Sciatic nerve (tissue), 2 donors: ENCODE results near the gene EXOC3. TPM values are rescaled to one million over a fixed set of nuclear protein-coding genes. Genes with fewer than 3 reads are reported as not detected.
A peak's percentile ranks its signal among the peaks of the same experiment; 100 is the strongest.
"Not testable (repeated sequence)": the region's sequence is repeated elsewhere in the genome, so short reads cannot be mapped to it uniquely, and the experiment has no call there.

ENCODE experiments used
- ATAC-seq: fragments of 200-7000 bp; cut with Tn5 transposase; one replicate; pipeline ENCODE4 v1.9.1; 2020; ENCODE audit warnings: mild to moderate bottlenecking, moderate library complexity
- DNase-seq: peaks from one replicate; pipeline ENCODE4 v3.0.0-alpha.2; 2020; ENCODE audit warnings: low spot score
- intact Hi-C: fragments of 100-400 bp; cut with DNase I; formaldehyde crosslinking; loops from one replicate; pipeline ENCODE4 v1.14.2; 2022
- total RNA-seq: library from RNA; stranded (reverse); fragmentation: NEBNext Ultra II Directional; extraction: Animal tissue kit (Norgen Biotek cat#: 25700); gene quantifications from one replicate; pipeline ENCODE4 v1.2.1, GENCODE V29; 2021
- donor health status: DM: no; HTN: no; CAD: no.
- donor health status: DM: no; HTN: no; CAD: no.

Gene EXOC3
- total RNA-seq, 1 donor from 2014 or later = 58.4 TPM

GRCh38 chr5:465591-466403, 22.8 kb downstream of the EXOC3 start:
- ATAC-seq = no peak
- intact Hi-C loops = no loop called here
- peak; percentile 55 for DNase-seq

DNA sequence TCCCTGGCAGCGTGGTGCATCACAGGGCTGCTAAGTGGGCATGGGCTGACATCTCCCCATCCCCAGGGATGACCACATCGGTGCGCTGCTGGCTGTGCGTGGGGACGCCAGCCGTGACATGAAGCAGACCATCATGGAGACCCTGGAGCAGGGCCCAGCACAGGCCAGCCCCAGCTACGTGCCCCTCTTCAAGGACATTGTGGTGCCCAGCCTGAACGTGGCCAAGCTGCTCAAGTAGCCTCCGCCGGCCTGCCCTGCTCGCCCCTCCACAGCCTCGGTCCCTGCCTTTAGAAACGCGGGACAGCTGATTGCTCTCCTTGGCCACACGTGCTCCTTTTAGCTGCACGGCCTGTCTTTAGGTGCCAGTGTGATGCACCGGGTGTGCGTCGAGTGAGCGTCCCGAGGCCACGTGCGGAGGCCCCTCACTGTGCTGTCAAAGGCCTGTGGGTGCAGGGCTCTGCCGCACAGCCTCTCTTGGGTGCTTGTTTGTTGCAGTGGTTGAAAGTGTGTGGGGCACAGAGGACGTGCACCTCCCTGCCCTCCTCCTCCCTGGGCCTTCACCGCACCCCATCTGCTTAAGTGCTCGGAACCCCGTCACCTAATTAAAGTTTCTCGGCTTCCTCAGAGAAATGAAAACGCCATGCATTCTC, 23.8 kb downstream of the EXOC3 start:
- ATAC-seq = no peak
- intact Hi-C loops = no loop called here
- peak; percentile 52 for DNase-seq

GRCh38 chr5:468401-468800, 25.4 kb downstream of the EXOC3 start:
- ATAC-seq = no peak
- intact Hi-C loops = no loop called here
- peak; percentile 50 for DNase-seq

- peak; percentile 52 for DNase-seq
- no peak for ATAC-seq
- intact Hi-C loops = no loop called here
These were observed 26.9 kb downstream of the EXOC3 start for GRCh38 chr5:469752-470483.

DNA sequence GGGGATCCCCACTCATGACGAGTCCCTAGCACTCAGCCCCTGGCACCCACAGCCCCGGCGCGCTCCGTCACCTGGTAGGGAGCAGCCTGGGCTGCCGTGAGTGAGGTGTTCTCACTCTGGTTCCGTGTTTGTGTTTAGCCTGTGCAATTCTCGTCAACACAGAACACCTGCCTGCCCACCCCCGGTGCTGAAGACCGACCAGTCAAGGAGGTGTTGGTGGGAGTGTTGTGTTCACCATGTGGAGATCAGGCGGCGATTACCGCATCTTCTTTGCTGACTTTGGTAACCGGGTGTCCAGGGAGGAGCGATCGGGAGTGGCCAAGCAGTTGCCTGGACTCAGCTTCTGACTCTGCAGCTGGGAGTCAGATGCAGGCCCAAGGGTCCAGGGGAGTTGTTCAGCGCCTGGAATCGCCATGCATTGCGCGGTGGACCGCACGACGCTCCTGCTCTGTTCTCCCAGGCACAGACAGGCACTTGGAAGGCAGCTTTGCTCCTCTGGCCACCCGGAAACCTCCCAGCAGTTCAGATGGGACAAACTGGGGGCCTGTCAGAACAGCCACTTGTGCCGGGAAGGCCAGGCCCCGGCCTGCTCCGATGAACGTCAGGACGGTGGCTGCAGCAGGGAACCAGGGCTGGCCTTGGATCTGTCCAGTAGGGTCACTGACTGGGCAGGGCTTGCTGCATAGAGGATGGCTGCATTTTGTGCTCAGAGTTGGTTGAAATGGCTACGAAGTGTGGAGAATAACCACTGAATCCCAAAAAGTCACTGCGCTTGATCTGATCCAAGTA, 28.2 kb downstream of the EXOC3 start:
- intact Hi-C loops = no loop called here
- DNase-seq (peak; percentile 61), ATAC-seq (no peak)

GRCh38 chr5:471750-472058, 28.7 kb downstream of the EXOC3 start:
- DNase-seq = no peak

DNA sequence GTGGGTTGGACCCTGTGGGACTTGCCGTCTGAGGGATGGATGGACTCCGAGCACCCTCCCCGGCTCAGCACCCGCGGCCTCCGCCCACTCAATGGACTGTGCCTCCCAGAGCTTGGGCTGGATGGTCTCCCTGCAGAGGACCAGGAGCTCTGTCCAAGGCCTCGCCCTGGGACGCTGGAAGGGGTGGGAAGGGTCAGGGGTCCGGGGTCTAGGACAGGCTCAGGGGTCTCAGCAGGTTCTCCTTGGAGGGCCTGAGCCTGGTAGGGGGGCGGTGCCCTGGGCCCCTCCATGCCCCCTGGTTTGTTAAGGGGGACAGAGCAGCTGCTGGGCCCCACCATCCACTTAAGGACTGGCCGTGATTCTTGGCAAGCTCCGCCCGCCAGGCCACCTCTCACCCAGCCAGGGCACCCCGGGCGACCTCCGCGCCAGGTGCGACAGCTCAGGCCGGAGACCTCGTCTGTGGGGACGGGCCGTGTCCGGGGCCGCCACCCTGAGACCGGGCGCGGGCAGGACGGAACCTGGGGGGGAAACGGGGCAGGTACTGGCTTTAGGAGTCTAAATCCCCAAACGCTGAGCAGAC, 29.2 kb downstream of the EXOC3 start:
- intact Hi-C loops = no loop called here
- peak; percentile 44 for ATAC-seq
- peak; percentile 71 for DNase-seq

More at GRCh38 chr5:471750-472058, 28.7 kb downstream of the EXOC3 start:
- intact Hi-C loops = no loop called here
- ATAC-seq = no peak

DNA sequence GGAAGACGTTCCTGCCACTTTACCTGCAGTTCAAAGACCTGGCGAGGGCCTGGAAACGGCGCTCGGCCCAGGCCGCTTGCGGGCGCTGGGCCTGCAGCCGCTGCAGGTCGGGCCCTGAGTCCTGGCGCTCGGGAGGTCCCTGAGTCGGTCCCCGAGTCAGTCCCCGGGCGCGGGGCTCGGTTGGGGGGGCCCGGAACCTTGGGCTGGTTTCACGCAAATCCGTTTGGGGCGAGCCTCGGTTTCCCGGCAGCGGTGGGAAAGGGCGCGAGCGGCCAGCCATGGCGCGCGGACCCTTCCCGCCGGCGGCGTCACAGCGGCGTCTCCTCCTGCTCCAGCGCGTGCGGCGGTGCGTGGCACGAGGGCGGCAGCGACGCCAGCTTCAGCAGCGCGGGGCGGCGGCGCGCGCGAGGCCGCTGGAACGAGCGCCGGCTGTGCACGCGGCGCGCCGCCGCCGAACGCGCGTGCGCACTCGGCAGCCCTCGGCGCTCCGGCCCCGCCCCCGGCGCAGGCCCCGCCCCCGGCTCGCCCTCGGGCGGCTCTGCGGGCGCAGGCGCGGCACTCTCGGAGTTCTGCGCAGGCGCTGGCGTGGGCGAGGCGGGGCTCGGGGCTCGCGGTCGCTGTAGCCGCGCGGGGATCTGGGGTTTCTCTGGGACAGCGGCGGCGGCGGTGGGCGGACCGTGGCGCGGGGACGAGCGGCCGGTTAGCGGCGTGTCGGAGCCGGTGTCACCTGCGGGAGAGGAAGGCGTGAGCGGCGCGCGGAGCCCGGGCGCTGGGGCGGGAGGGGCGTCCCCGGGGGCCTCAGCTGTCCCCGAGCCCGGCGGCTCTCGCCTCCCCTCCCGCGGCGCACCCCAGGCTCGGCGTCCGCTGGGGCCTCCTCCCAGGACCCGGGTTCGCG, 29.9 kb downstream of the EXOC3 start:
- ATAC-seq = peak; percentile 90
- intact Hi-C loops = no loop called here
- DNase-seq = peak; percentile 93

DNA sequence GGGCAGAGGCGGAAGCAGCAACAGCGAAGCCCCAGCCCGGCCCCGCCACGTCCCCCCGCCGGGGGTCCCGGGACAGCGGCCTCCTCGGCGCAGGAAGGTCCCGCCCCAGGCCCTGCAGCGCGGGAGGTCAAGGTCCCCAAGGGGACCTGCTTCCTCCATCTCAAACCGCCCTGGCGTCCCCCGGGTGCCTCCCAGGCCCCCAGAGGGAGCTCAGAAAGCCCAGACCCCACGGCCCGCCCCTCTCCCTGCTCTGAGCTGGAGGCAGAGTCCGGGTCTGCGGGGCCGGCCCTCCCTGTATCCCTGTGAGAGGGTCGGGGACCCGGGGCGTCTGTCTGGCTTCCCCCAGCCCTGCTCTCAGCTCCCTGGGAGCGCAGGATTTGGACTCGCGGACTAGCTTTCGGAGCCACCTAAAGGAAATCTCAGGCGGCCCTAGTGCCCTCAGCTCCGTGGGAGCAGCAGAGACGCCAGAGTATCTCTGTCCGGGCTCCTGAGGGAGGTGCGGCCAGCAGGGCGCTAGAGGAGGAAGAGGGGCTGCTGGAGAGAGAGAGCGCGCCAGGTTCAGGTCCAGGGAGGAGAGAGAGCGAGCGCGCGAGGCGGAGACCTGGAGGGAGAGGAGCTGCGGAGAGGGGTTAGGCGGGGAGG, 30.7 kb downstream of the EXOC3 start:
- intact Hi-C loops = no loop called here
- ATAC-seq (peak; percentile 12), DNase-seq (peak; percentile 73)

- ATAC-seq, DNase-seq, intact Hi-C loops: not testable (repeated sequence)
These were observed 31.4 kb downstream of the EXOC3 start for GRCh38 chr5:474232-474839.

- DNase-seq (peak; percentile 65), ATAC-seq (no peak)
- intact Hi-C loops = no loop called here
These were observed 32.1 kb downstream of the EXOC3 start for GRCh38 chr5:474840-475661.

DNA sequence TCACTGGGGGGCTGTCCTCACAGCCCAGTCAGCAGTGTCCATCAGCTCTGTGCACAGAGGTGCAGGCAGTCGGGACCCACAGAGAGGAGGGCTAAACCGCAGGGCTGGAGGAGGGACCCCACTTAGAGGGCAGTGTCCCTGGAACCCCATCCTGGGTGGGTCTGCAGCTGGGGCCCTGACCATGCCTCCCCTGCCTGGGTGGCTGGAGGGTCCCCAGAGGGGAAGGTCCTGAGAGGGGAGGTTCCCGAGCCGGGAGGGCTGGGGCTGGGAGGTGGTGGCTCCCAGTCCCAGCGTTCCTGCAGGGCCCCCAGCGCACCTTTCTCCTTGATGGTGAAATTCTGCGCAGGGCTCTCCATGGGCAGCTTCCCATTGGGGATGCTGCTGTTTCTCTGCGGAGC, 32.7 kb downstream of the EXOC3 start:
- DNase-seq (peak; percentile 49), ATAC-seq (no peak)
- intact Hi-C loops = no loop called here

DNA sequence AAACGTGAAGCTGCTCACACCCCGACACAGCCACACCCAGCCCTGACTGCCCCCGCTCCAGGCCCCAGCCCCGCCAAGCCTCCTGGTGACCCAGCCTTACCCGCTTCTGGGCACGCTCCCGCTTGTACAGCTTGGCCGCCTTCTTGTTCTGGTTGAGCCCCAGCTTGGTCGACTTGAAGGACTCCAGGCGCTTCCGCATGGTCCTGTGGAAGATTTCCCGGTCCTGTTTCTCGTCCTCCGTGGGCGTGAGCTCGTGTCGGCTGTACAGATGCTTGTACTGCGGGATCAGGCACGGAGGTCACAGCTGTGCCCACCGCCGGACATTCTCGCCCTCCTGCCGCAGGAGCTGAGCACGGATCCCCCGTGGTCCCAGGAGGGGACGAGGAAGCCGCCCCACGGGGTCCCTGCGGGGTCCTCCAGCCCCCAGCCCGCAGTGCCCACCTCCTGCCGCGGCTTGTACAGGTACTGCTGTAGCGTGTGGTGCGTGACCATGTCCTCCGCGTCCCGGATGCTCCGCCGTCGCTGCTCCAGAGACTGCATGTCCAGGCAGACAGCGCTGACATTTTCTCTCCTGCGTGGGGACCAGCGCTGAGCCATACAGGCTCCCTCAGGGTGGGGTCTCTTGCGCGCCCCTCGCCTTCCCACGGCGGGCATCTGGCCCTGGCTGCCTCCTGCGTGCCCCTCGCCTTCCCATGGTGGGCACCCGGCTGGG, 33.3 kb downstream of the EXOC3 start:
- intact Hi-C loops = no loop called here
- ATAC-seq = no peak
- no peak for DNase-seq

GRCh38 chr5:476814-477175, 33.8 kb downstream of the EXOC3 start:
- DNase-seq = no peak
- ATAC-seq = no peak
- intact Hi-C loops = no loop called here

DNA sequence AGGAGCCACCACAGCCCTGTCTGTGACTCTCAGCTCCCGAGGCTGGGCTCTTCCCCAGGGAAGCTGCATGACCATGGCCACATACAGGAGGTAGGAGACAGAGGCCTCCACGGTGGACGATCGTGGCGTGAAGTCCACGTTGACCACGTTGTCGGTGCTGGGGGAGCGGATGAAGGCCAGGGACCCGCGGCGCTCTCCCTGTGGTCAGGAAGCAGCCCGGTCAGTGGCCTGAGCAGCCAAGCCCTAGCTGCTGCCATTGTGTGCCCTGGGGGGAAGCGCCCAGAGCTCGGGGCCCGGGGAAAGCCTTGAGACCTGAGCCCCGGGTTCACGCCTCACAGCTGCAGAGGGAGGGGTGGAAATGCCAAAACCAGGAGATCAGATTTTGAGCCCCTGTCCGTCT, 34.3 kb downstream of the EXOC3 start:
- DNase-seq (no peak), ATAC-seq (no peak)
- intact Hi-C loops = no loop called here

- ATAC-seq (no peak), DNase-seq (no peak)
- intact Hi-C loops = no loop called here
These were observed 34.9 kb downstream of the EXOC3 start for GRCh38 chr5:477871-478270.
